ENCODE results near the gene HSD3B7. TPM values are rescaled to one million over a fixed set of nuclear protein-coding genes. Genes with fewer than 3 reads are reported as not detected.

HSD3B7 gene
- not detected in 2 replicates for polyA plus RNA-seq

GRCh38 chr16:30984669-30985400, at the start of gene HSD3B7:
TSS of gene HSD3B7 (plus strand) at chr16:30985207. CDS start at chr16:30985659, 452 bp downstream.

GRCh38 chr16:30948667-30949649, 36.0 kb upstream of the HSD3B7 start, which contains the start of gene ORAI3:
TSS of gene ORAI3 (plus strand) at chr16:30949068. CDS start at chr16:30949290, 222 bp downstream.

GRCh38 chr16:30957456-30958174, 27.4 kb upstream of the HSD3B7 start, which contains the start of gene SETD1A:
TSS of gene SETD1A (plus strand) at chr16:30957754. CDS start at chr16:30958732, 978 bp downstream.

GRCh38 chr16:31010585-31011325, 25.7 kb downstream of the HSD3B7 start, which contains the start of gene STX1B:
TSS of gene STX1B (minus strand) at chr16:31010638. CDS start at chr16:31010396, 242 bp downstream.

GRCh38 chr16:31032736-31033708, 48.0 kb downstream of the HSD3B7 start, which contains the start of gene STX4:
TSS of gene STX4 (plus strand) at chr16:31033558. CDS start at chr16:31033806, 248 bp downstream.

Other genes with a start within 250 kb of the HSD3B7 start
- gene PHKG2, start 236.8 kb upstream of the HSD3B7 start, polyA plus RNA-seq, result 18.5 and 19.1 TPM in 2 replicates
- gene CFAP119, start 223.1 kb upstream of the HSD3B7 start, polyA plus RNA-seq, result 0.87 and 6.6 TPM in 2 replicates
- 21.7 and 28.7 TPM in 2 replicates for gene RNF40, start 222.9 kb upstream of the HSD3B7 start, polyA plus RNA-seq
- gene ZNF629, start 198.0 kb upstream of the HSD3B7 start, polyA plus RNA-seq, result 0.67 and 1.4 TPM in 2 replicates
- 2.1 and 3.7 TPM in 2 replicates for gene BCL7C, start 91.1 kb upstream of the HSD3B7 start, polyA plus RNA-seq
- 0.15 TPM in 1 of 2 replicates, not detected in the other for gene CTF1, start 88.6 kb upstream of the HSD3B7 start, polyA plus RNA-seq
- gene FBXL19, start 61.6 kb upstream of the HSD3B7 start, polyA plus RNA-seq, result 0.52 TPM in 1 of 2 replicates, not detected in the other
- gene ORAI3, start 36.1 kb upstream of the HSD3B7 start, polyA plus RNA-seq, result 58.6 and 83.0 TPM in 2 replicates
- 0.27 and 0.34 TPM in 2 replicates for gene SETD1A, start 27.5 kb upstream of the HSD3B7 start, polyA plus RNA-seq
- gene STX1B, start 25.4 kb downstream of the HSD3B7 start, polyA plus RNA-seq, result 2.5 and 3.0 TPM in 2 replicates
- gene STX4, start 48.4 kb downstream of the HSD3B7 start, polyA plus RNA-seq, result 15.6 and 16.6 TPM in 2 replicates
- gene ZNF668, start 89.0 kb downstream of the HSD3B7 start, polyA plus RNA-seq, result 0.11 TPM in 1 of 2 replicates, not detected in the other
- 0.20 and 0.43 TPM in 2 replicates for gene ZNF646, start 89.2 kb downstream of the HSD3B7 start, polyA plus RNA-seq
- gene PRSS53, start 103.7 kb downstream of the HSD3B7 start, polyA plus RNA-seq, result not detected in 2 replicates
- gene VKORC1, start 109.6 kb downstream of the HSD3B7 start, polyA plus RNA-seq, result 47.0 and 48.3 TPM in 2 replicates
- gene BCKDK, start 123.2 kb downstream of the HSD3B7 start, polyA plus RNA-seq, result 8.4 and 10.6 TPM in 2 replicates
- gene KAT8, start 132.5 kb downstream of the HSD3B7 start, polyA plus RNA-seq, result 16.0 and 16.5 TPM in 2 replicates
- gene PRSS8, start 150.5 kb downstream of the HSD3B7 start, polyA plus RNA-seq, result not detected in 2 replicates
- gene PRSS36, start 164.9 kb downstream of the HSD3B7 start, polyA plus RNA-seq, result 0.43 and 1.8 TPM in 2 replicates
- 41.0 and 45.9 TPM in 2 replicates for gene FUS, start 194.9 kb downstream of the HSD3B7 start, polyA plus RNA-seq
- 0.41 TPM in 1 of 2 replicates, not detected in the other for gene PYCARD, start 217.6 kb downstream of the HSD3B7 start, polyA plus RNA-seq
- gene TRIM72, start 228.9 kb downstream of the HSD3B7 start, polyA plus RNA-seq, result not detected in 2 replicates
- gene PYDC1, start 231.9 kb downstream of the HSD3B7 start, polyA plus RNA-seq, result 0.94 and 1.6 TPM in 2 replicates

All from Purkinje cell (primary cell).